A549 treated with RU486 at 1 μM for 4 hours (cell line): ENCODE data around the gene PPM1G. TPM values are rescaled to one million over a fixed set of nuclear protein-coding genes. Genes with fewer than 3 reads are reported as not detected.

Experiments
- total RNA-seq: library from RNA; stranded (reverse); fragments of 200-300 nt; extraction: Qiagen RNA extraction; gene quantifications from 5 replicates; pipeline ENCODE4 v1.2.3, GENCODE V29; 2022; ENCODE audit warnings: low read depth

The PPM1G gene, protein sequence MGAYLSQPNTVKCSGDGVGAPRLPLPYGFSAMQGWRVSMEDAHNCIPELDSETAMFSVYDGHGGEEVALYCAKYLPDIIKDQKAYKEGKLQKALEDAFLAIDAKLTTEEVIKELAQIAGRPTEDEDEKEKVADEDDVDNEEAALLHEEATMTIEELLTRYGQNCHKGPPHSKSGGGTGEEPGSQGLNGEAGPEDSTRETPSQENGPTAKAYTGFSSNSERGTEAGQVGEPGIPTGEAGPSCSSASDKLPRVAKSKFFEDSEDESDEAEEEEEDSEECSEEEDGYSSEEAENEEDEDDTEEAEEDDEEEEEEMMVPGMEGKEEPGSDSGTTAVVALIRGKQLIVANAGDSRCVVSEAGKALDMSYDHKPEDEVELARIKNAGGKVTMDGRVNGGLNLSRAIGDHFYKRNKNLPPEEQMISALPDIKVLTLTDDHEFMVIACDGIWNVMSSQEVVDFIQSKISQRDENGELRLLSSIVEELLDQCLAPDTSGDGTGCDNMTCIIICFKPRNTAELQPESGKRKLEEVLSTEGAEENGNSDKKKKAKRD
- 171 to 187 TPM (median 176 TPM) in 5 replicates for total RNA-seq

DNA sequence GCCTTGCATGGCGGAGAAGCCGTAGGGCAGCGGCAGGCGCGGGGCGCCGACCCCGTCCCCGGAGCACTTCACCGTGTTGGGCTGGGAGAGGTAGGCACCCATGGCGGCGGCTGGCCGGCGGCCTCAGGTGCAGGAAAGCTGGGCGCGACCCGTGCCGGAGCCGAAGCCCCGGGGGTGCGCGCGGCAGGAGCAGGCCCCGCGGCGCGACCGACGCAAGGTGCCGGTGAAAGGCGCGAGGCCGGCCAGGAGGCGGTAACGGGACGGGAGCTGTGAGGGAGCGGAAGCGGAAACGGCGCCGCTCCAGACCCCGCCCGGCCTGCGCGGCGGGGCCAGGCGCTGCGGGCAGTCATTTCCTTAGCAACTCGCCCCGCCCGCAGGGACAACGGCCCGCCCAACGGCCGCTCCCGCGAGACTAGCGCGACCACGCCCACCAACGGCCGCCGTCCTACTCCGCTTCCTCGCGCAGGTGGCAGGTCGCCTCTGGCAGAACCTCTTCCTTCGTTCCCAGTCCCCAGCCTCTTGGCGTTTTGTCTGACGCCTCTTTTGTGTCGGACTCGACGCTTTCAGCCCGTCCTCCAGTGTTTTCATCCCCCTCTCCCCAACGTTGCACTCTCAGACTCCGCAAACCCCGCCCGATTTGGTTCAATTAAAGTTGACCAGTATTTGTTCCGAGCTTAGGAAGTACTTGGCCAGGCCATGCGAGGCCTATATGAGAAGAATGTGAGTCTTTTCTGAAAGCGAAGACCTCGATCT, at the start of gene PPM1G:
PPM1G (minus strand) TSS at position 271 of the 753 bp plus-strand sequence; CDS start at position 102, 169 bp downstream.

DNA sequence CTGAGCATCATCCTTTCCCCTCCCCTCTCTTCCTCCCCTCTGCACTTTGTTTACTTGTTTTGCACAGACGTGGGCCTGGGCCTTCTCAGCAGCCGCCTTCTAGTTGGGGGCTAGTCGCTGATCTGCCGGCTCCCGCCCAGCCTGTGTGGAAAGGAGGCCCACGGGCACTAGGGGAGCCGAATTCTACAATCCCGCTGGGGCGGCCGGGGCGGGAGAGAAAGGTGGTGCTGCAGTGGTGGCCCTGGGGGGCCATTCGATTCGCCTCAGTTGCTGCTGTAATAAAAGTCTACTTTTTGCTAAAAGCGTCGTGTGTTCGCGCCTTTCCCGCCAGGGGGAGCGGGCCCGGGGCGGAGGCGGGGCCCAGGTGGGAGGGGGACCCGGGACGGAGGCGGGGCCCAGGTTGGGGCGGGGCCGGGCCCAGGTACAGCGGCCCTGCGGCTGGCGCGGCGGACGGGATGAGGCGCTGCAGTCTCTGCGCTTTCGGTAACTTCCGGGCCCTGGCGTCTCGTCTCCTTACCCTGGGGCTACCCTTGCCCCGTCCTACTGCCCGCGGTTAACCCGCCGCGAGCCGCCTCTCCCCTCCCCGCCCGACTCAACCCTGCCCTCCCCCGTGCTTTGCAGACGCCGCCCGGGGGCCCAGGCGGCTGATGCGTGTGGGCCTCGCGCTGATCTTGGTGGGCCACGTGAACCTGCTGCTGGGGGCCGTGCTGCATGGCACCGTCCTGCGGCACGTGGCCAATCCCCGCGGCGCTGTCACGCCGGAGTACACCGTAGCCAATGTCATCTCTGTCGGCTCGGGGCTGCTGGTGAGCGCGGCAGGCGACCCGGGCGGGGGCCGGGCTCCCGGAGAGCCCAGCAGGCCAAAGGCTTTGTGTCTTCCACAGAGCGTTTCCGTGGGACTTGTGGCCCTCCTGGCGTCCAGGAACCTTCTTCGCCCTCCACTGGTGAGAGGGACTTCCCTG, 32.8 kb upstream of the PPM1G start, which contains the start of gene KRTCAP3:
KRTCAP3 (plus strand) TSS at position 424 of the 962 bp plus-strand sequence; CDS start at position 456, 32 bp downstream.

DNA sequence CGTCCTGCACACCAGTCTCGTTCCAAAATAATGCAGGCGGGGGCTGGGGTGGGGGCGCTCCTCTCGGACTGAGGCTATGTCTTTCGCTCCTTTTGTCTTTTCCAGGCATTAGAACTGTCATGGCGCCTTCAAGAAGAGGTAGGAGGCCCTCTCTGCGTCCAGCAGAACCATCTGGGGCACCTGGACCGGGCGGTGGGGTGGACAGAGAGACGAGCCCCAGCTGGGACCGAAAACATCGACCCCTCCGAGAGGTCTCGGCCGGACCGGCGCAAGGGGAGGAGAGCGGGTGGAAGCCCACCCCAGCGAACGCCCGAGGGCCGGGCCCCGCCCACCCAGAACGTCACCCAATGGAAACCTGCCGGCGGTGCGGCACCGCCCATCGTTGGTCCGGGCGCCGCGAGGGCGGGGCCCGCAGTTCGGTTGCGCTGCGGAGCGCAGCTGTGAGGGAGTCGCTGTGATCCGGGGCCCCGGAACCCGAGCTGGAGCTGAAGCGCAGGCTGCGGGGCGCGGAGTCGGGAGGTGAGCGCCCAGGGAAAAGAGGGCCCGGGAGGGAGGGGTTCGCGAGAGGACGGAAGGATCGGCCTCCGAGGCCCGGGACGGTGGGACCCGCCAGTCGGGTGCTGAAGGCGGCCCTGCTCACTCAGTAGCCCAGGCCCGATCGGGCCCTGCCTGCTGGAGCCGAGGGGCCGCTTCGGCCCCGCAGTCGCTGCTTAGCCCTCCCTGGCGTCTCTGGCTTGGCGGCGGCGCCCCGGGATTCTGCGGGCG, 19.0 kb upstream of the PPM1G start, which contains the start of gene NRBP1:
NRBP1 (plus strand) TSS at position 419 of the 765 bp plus-strand sequence. CDS start 4,643 bp downstream, outside the sequence.

DNA sequence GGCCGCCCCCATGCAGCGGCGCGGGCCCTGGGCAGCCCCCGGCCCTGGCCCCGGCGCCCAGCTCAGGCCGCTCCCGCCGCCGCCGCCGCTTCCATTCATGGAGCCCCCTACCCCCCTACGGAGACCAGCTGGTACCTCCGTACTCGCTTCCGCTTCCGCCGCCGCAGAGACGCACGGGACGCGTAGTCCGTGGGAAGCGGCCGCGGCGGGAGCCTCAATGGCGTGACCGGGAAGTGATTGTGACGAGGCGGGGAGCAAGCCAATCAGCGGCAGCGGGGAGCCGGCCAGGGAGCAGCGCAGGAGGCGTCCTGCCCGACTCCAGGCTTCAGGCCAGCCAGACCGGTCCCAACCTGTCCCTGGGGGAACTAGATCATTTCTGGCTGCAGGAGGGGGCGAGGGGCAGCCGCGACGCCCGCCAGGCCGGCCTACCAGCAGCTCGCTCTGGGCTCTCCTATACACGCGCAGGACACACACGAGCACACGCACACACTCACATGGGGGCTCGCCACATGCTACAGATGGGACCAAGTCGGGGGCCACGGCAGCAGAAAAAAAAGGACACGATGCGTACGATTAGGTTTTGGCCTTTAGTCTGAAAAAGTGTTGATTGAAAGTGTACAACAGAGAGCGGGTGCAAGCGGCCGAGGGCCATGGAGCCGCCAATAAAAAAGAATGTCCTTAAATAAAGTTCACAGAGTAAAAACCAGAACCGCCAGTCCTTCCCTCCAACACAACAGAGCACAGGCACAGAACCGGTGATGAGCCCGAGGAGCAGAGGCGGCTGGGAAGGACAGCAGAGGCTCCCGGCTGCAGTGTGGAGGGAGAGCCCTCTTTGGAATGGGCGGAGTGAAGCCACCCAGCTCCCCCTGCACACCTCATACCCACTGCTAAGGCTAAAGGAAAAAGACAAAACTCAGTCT, 28.5 kb downstream of the PPM1G start, which contains the start of gene ZNF513:
ZNF513 (minus strand) TSS at position 109 of the 920 bp plus-strand sequence. CDS start 208 bp downstream, outside the sequence.

DNA sequence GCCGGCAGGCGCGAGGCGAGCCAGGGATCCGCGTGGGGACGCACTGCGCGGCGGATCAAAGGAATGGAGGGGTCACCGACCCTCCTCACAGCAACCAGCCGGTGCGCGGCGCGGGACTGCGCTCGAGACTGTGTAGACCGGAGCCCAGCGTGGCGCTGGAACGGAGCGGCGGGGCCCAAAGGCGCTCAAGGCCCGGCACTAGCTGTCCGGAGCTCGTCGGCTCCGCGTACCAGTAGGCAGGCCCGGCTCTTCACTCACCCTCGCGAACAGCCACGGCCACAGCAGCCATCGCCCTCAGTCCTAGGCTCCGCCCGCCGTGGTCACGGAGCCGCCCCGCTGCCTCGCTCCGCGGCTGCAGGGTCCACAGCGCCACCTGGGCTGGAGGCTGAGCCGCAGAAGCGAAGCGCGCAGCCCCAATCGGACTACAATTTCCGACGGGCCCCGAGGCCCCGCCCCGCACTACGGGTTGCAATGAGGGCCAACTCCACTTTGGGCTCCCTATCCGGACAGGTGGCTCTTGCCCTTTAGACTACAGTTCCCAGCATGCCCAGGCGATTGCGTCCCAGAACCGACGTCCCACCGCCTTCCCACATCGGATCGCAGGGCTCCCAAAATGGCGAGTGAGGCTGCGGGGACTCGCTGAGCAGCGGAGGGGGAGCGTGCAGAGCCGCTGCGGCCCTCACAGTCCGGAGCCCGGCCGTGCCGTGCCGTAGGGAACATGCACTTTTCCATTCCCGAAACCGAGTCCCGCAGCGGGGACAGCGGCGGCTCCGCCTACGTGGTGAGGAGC, 39.2 kb downstream of the PPM1G start, which contains the start of the genes EIF2B4 and SNX17:
EIF2B4 (minus strand) TSS at position 313 of the 790 bp plus-strand sequence; CDS start at position 289, 24 bp downstream.
SNX17 (plus strand) TSS at position 591 of the 790 bp plus-strand sequence; CDS start at position 719, 128 bp downstream.

DNA sequence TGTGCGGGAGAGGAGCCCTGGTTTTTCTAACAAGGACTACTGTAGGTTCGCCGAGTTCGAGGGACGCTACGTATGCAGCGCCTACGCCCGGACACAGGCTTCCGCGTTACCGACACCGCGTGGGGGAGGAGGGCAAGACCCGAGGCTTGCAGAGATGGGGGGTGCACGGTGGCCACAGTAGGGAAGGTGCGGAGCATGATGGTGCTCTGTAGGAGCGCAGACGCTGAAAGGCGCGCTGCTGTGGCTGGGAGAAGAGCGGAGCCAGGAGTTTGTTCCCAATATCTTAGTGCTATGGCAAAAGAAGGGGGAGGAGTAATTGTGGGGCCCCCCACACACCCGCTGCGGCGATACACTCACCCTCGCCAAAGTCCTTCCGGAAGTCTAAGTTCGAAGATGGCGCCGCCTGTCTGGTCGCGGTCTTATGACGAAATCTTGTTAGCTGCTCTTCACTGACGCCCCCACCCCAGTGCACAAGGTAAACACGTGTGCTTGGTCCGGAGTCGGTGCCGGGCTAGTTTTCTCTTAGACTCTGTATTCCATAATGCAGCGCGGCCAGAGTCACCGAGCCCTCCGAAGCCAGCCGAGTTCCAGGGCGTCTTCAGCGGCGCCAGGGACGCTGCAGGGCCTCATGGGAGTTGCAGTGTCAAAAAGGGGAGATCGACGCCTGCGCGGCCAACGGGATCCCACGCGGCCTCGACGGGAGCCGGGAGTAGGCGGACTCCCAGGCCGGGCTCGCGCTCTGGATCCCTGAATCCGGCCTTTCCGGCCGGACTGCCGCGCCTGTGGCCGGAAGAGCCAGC, 52.8 kb downstream of the PPM1G start, which contains the start of gene GTF3C2:
GTF3C2 (minus strand) TSS at position 383 of the 800 bp plus-strand sequence. CDS start 13,210 bp downstream, outside the sequence.

Other genes starting within 250 kb of the PPM1G start
- 207 to 224 TPM (median 215 TPM) in 5 replicates for gene ATRAID, start 197.6 kb downstream of the PPM1G start, total RNA-seq
- gene SLC5A6, start 197.3 kb downstream of the PPM1G start, total RNA-seq, result 64.9 to 70.5 TPM (median 69.7 TPM) in 5 replicates
- gene CAD, start 192.2 kb downstream of the PPM1G start, total RNA-seq, result 50.1 to 70.8 TPM (median 60.1 TPM) in 5 replicates
- gene SLC30A3, start 146.5 kb downstream of the PPM1G start, total RNA-seq, result 2.5 to 3.8 TPM (median 3.8 TPM) in 5 replicates
- gene DNAJC5G, start 134.2 kb downstream of the PPM1G start, total RNA-seq, result not detected in 5 replicates
- 0.46 to 0.95 TPM (median 0.48 TPM) in 5 replicates for gene TRIM54, start 127.2 kb downstream of the PPM1G start, total RNA-seq
- gene UCN, start 101.1 kb downstream of the PPM1G start, total RNA-seq, result 0.71 to 2.2 TPM (median 1.8 TPM) in 5 replicates
- gene MPV17, start 86.5 kb downstream of the PPM1G start, total RNA-seq, result 69.2 to 99.8 TPM (median 85.7 TPM) in 5 replicates
- 55.1 to 68.3 TPM (median 62.9 TPM) in 5 replicates for gene GTF3C2, start 52.8 kb downstream of the PPM1G start, total RNA-seq
- 52.9 to 65.7 TPM (median 58.5 TPM) in 5 replicates for gene EIF2B4, start 39.3 kb downstream of the PPM1G start, total RNA-seq
- gene SNX17, start 39.0 kb downstream of the PPM1G start, total RNA-seq, result 126 to 150 TPM (median 142 TPM) in 5 replicates
- 9.6 to 15.2 TPM (median 13.8 TPM) in 5 replicates for gene ZNF513, start 28.9 kb downstream of the PPM1G start, total RNA-seq
- 125 to 139 TPM (median 132 TPM) in 5 replicates for gene NRBP1, start 19.0 kb upstream of the PPM1G start, total RNA-seq
- 0.66 to 1.1 TPM (median 0.73 TPM) in 5 replicates for gene KRTCAP3, start 32.8 kb upstream of the PPM1G start, total RNA-seq
- gene IFT172, start 80.2 kb upstream of the PPM1G start, total RNA-seq, result 6.9 to 9.3 TPM (median 8.3 TPM) in 5 replicates
- gene FNDC4, start 85.6 kb upstream of the PPM1G start, total RNA-seq, result 2.1 to 5.5 TPM (median 4.2 TPM) in 5 replicates
- 0.17 to 0.62 TPM (median 0.42 TPM) in 4 of 5 replicates, not detected in the other for gene GCKR, start 87.2 kb upstream of the PPM1G start, total RNA-seq
- 13.5 to 19.0 TPM (median 17.1 TPM) in 5 replicates for gene ZNF512, start 173.5 kb upstream of the PPM1G start, total RNA-seq
- gene CCDC121, start 219.4 kb upstream of the PPM1G start, total RNA-seq, result 2.4 to 4.2 TPM (median 3.2 TPM) in 5 replicates
- 56.7 to 61.7 TPM (median 57.5 TPM) in 5 replicates for gene GPN1, start 219.5 kb upstream of the PPM1G start, total RNA-seq